PC-3 (cell line): ENCODE data around the gene AGPAT4.

Source experiments
- EZH2 ChIP-seq: fragments of 300-600 bp; sonication (generic); IDR thresholded peaks from one replicate; pipeline ENCODE4 v1.6.1; 2017; ENCODE audit warnings: antibody characterized with exemption, mild to moderate bottlenecking, low read length; ENCODE audit not compliant: unreplicated experiment
- TF ChIP-seq, protein P1 (sequence below): fragments of 300-600 bp; sonication (generic); conservative IDR thresholded peaks from 2 replicates; pipeline ENCODE4 v1.5.1; 2017; ENCODE audit warnings: antibody characterized with exemption, low read depth, mild to moderate bottlenecking, low read length

DNA sequence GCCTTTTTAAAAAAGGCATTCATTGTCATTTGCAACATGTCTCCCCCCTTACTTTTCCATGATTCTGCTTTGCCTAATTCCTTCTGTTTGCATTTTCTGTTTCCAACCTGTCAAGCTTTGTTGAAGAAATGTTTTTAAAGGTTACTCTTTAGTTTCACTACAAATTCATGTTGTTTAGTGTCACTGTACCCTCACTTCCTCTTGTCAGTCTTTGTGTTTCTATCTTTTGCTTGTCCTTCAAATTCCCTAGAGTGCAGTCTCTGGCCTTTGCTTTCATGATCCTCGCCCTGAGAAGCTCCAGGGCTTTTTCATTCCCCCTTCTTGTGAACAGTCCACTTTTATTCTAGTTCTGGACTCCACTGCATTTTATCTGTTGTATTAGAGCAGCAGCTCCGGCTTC, 191.6 kb downstream of the AGPAT4 start:
- TF ChIP-seq, protein P1, sequence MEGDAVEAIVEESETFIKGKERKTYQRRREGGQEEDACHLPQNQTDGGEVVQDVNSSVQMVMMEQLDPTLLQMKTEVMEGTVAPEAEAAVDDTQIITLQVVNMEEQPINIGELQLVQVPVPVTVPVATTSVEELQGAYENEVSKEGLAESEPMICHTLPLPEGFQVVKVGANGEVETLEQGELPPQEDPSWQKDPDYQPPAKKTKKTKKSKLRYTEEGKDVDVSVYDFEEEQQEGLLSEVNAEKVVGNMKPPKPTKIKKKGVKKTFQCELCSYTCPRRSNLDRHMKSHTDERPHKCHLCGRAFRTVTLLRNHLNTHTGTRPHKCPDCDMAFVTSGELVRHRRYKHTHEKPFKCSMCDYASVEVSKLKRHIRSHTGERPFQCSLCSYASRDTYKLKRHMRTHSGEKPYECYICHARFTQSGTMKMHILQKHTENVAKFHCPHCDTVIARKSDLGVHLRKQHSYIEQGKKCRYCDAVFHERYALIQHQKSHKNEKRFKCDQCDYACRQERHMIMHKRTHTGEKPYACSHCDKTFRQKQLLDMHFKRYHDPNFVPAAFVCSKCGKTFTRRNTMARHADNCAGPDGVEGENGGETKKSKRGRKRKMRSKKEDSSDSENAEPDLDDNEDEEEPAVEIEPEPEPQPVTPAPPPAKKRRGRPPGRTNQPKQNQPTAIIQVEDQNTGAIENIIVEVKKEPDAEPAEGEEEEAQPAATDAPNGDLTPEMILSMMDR: no peak
- no peak for TF ChIP-seq EZH2
